HEK293T (cell line): ENCODE results near the gene SEMA6A.

Source experiments
- CTCF ChIA-PET: fragments of 350-600 bp; formaldehyde crosslinking; extraction: SDS; loops from one replicate; lab custom pipeline; 2021; ENCODE audit warnings: antibody characterized with exemption, inconsistent platforms; lab: Yijun Ruan, JAX
- POLR2A ChIA-PET: fragments of 350-600 bp; formaldehyde crosslinking; extraction: SDS; loops from one replicate; lab custom pipeline; 2020; ENCODE audit warnings: antibody characterized with exemption, inconsistent platforms; lab: Yijun Ruan, JAX
- DNase-seq: peaks from one replicate; pipeline ENCODE4 v3.0.0; 2012; ENCODE audit warnings: mixed read lengths; ENCODE audit errors: extremely low spot score
- ARNT ChIP-seq: fragments of 450-650 bp; IDR thresholded peaks from 2 replicates; pipeline ENCODE4 v1.6.1; 2017; ENCODE audit warnings: mild to moderate bottlenecking
- BHLHE40 ChIP-seq: fragments of 450-650 bp; IDR thresholded peaks from 2 replicates; pipeline ENCODE4 v1.6.1; 2016; ENCODE audit warnings: mild to moderate bottlenecking, moderate library complexity, borderline replicate concordance
- CTBP1 ChIP-seq: fragments of 450-650 bp; IDR thresholded peaks from 2 replicates; pipeline ENCODE4 v1.6.1; 2016; ENCODE audit warnings: borderline replicate concordance
- ELF4 ChIP-seq: fragments of 450-650 bp; IDR thresholded peaks from 2 replicates; pipeline ENCODE4 v1.6.1; 2017; ENCODE audit warnings: antibody characterized with exemption
- FOXA1 ChIP-seq: fragments of 450-650 bp; IDR thresholded peaks from 2 replicates; pipeline ENCODE4 v1.6.1; 2016; ENCODE audit warnings: mild to moderate bottlenecking
- FOXK2 ChIP-seq: fragments of 450-650 bp; IDR thresholded peaks from 2 replicates; pipeline ENCODE4 v1.6.1; 2016; ENCODE audit warnings: mild to moderate bottlenecking
- FOXM1 ChIP-seq: fragments of 450-650 bp; IDR thresholded peaks from 2 replicates; pipeline ENCODE4 v1.6.1; 2017; ENCODE audit warnings: mild to moderate bottlenecking, borderline replicate concordance
- HDGF ChIP-seq: fragments of 450-650 bp; IDR thresholded peaks from 2 replicates; pipeline ENCODE4 v1.6.1; 2017; ENCODE audit warnings: antibody characterized with exemption, borderline replicate concordance
- L3MBTL2 ChIP-seq: fragments of 450-650 bp; conservative IDR thresholded peaks from 2 replicates; pipeline ENCODE4 v1.6.1; 2016; ENCODE audit warnings: mild to moderate bottlenecking
- LEF1 ChIP-seq: fragments of 450-650 bp; IDR thresholded peaks from 2 replicates; pipeline ENCODE4 v1.6.1; 2017; ENCODE audit warnings: mild to moderate bottlenecking, borderline replicate concordance
- NFRKB ChIP-seq: fragments of 450-650 bp; IDR thresholded peaks from 2 replicates; pipeline ENCODE4 v1.6.1; 2016; ENCODE audit warnings: mild to moderate bottlenecking, moderate library complexity
- SP1 ChIP-seq: fragments of 450-650 bp; IDR thresholded peaks from 2 replicates; pipeline ENCODE4 v1.6.1; 2017
- SUZ12 ChIP-seq: fragments of 450-650 bp; IDR thresholded peaks from 2 replicates; pipeline ENCODE4 v1.6.1; 2016; ENCODE audit warnings: mild to moderate bottlenecking
- TARDBP ChIP-seq: fragments of 450-650 bp; IDR thresholded peaks from 2 replicates; pipeline ENCODE4 v1.6.1; 2016
- ZNF384 ChIP-seq: fragments of 450-650 bp; IDR thresholded peaks from 2 replicates; pipeline ENCODE4 v1.6.1; 2016
- TF ChIP-seq, protein P1 (sequence below): fragments of 450-650 bp; IDR thresholded peaks from 2 replicates; pipeline ENCODE4 v1.6.1; 2016

Gene SEMA6A

DNA sequence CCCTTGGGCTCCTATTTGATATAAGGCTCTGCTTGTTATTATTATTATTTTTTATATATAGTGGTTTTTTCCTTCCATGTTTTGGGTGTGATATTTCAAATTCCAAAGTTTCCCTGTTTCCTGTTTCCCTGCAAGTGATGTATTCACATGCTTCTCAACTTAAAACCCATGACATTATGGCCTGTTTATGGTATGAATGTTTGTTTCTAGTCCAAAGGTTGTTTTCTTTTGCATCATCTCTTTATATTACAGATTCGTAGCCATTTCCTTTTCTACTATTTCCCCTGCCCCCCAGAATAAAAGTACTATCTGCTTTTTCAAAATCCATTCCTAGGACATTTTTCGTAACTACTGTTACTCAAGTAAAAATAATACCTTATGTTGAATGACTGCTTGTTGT lies 7.5 kb downstream of the SEMA6A start:
- no peak for DNase-seq
- POLR2A ChIA-PET = no interaction called here
- CTCF ChIA-PET = no interaction called here
- TF ChIP-seq CTBP1 (no peak), SP1 (no peak), L3MBTL2 (no peak), FOXM1 (no peak), ELF4 (no peak), HDGF (no peak), FOXA1 (no peak), BHLHE40 (no peak), NFRKB (no peak), ARNT (no peak), SUZ12 (no peak), TARDBP (no peak), ZNF384 (no peak), FOXK2 (no peak), LEF1 (no peak)
- TF ChIP-seq, protein P1, sequence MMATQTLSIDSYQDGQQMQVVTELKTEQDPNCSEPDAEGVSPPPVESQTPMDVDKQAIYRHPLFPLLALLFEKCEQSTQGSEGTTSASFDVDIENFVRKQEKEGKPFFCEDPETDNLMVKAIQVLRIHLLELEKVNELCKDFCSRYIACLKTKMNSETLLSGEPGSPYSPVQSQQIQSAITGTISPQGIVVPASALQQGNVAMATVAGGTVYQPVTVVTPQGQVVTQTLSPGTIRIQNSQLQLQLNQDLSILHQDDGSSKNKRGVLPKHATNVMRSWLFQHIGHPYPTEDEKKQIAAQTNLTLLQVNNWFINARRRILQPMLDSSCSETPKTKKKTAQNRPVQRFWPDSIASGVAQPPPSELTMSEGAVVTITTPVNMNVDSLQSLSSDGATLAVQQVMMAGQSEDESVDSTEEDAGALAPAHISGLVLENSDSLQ = no peak

DNA sequence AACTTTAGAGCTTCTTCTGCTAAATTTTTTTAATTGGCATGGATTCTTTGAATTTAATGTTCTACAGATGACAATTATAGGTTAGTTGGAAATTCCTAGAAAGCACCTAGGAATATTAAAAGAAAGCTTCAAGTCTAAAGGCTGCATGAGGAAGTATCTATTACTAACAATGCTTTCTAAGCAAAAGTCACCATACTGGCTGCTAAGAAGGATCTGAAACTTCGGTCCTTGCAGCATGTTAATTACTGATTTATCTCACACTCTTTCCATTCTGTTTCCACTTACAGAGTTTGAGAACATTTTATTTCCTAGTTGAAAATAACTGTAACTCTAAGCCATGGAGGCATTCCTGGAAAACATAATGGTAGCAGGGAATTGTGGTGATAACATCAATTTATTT lies 8.4 kb downstream of the SEMA6A start:
- ChIA-PET POLR2A (interaction anchor here (2.2 kb wide), 1 partner anchor 9 kb away, joined by 12 read pairs; the partner anchor contains the start of gene SEMA6A), CTCF (interaction anchor here (0.6 kb wide), 2 partner anchors 66 to 687 kb away, joined by 4 to 8 read pairs; no protein-coding TSS in a partner anchor)
- TF ChIP-seq ZNF384 (no peak), LEF1 (no peak), HDGF (no peak), CTBP1 (no peak), ARNT (no peak), L3MBTL2 (no peak), SP1 (no peak)
- no peak for DNase-seq

DNA sequence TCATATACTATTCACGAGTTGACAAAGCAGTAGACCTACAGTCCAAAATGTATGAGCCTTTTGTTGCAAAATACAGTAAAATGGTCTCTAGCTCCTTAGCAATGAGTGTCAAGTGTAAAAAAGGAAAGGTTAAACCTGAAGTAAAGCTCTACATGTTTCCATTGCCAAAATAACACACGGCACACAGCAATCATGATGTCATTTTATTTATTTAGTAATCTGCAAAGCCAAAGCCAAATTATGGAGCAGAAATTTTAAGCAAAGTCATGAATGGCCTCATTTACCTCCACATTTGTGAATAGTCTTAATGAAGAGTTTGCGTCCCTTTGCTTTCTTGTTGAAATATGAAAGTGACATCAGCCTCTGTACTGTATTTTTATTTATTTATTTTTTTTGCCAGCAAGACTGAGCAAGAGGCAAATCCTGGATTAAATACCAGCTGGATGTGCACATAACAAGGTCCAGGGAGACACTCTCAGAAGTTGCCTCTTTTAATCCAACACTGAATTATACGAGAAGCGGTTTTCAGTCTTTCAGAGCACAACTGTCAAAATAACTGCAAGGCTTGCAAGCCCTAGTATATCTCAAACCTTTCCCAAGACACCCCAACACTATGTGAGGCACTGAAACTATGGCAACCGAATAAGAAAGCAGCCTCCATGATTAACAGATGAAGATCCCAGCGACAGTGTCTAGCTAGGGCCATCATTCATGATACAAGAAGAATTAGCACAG lies 9.7 kb downstream of the SEMA6A start:
- POLR2A ChIA-PET = interaction anchor here (2.2 kb wide), 1 partner anchor 10 kb away, joined by 12 read pairs; the partner anchor contains the start of gene SEMA6A
- no peak for TF ChIP-seq SUZ12
- TF ChIP-seq, protein P1 = no peak
- no peak for TF ChIP-seq FOXK2
- no peak for TF ChIP-seq FOXM1
- no peak for TF ChIP-seq BHLHE40
- TF ChIP-seq ZNF384 = no peak
- no peak for TF ChIP-seq ARNT
- TF ChIP-seq FOXA1 = no peak
- no peak for TF ChIP-seq HDGF
- no peak for TF ChIP-seq NFRKB
- DNase-seq = no peak
- CTCF ChIA-PET = interaction anchor here (1.6 kb wide), 1 partner anchor 10 kb away, joined by 4 read pairs; the partner anchor contains the start of gene SEMA6A

DNA sequence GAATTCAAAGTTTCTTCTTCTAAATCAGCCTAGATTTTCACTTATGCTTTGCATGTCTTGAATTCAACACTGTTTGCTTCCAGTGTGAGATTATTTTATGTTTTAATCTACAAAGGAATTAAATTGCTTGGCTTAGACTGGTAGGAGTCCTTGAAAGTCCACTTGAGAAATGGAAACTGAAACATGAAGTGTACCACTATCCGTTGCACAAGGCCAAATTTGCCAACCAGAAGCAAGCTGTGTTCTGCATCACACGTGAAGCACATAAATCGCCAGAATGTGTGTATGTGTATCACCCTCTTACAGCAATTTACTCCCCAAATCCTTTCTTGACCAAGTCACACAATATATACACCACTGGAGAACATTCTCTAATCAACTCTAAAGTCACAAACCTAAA lies 10.3 kb downstream of the SEMA6A start:
- DNase-seq = no peak
- TF ChIP-seq FOXM1 = no peak
- no peak for TF ChIP-seq ZNF384
- TF ChIP-seq L3MBTL2 = no peak
- no peak for TF ChIP-seq CTBP1
- no peak for TF ChIP-seq NFRKB
- no peak for TF ChIP-seq FOXA1
- no peak for TF ChIP-seq ELF4
- TF ChIP-seq, protein P1 = no peak
- no peak for TF ChIP-seq ARNT
- TF ChIP-seq SUZ12 = no peak
- no peak for TF ChIP-seq SP1
- POLR2A ChIA-PET = interaction anchor here (2.2 kb wide), 1 partner anchor 11 kb away, joined by 12 read pairs; the partner anchor contains the start of gene SEMA6A
- CTCF ChIA-PET = interaction anchor here (1.6 kb wide), 1 partner anchor 11 kb away, joined by 4 read pairs; the partner anchor contains the start of gene SEMA6A

DNA sequence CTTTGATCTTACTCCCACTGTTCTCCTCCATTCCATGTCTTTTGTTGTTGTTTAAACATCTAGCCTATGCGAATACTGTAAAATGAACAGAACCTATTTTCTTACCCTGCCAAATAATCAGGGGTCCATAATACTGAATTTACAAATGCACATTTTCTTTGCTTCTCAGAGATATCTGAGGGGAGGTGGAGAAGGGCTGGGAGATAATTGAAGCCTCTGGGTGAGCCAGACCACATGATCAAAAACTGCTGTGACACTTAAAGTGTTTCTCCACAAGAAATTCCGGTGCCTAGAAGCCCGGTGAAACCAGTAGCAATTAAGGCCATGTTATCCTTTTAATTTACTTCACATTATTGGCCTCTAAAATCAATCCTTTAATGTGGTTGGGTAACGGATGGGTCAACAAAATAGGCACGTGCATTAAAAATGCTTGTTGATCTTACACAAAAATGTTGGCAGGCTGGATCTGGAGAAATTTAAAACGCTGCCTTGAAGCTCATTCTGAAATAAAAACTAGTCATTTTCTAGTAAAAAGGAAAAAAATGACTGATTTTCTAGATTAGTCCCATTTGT lies 10.8 kb downstream of the SEMA6A start:
- DNase-seq = no peak
- CTCF ChIA-PET = no interaction called here
- POLR2A ChIA-PET = interaction anchor here (0.6 to 2.2 kb wide), 2 partner anchors 11 kb away, joined by 3 to 12 read pairs; partner anchors contain the start of gene SEMA6A
- no peak for TF ChIP-seq SP1
- no peak for TF ChIP-seq TARDBP
- TF ChIP-seq CTBP1 = no peak
- TF ChIP-seq ELF4 = no peak
- no peak for TF ChIP-seq L3MBTL2
- no peak for TF ChIP-seq ZNF384
- TF ChIP-seq BHLHE40 = no peak
- no peak for TF ChIP-seq NFRKB
- TF ChIP-seq LEF1 = no peak
- TF ChIP-seq HDGF = no peak
- TF ChIP-seq FOXA1 = no peak
- no peak for TF ChIP-seq FOXK2
- TF ChIP-seq ARNT = no peak
- TF ChIP-seq, protein P1 = no peak
- TF ChIP-seq SUZ12 = no peak
- TF ChIP-seq FOXM1 = no peak
